HEK293 (cell line): ENCODE data around the gene PTPRN2.

ENCODE experiments used
- CTCF ChIA-PET: fragments of 350-600 bp; formaldehyde crosslinking; extraction: SDS; loops from one replicate; lab custom pipeline; 2021; ENCODE audit warnings: antibody characterized with exemption; lab: Yijun Ruan, JAX
- POLR2A ChIA-PET: fragments of 300-600 bp; formaldehyde crosslinking; extraction: SDS; loops from one replicate; lab custom pipeline; 2020; ENCODE audit warnings: antibody characterized with exemption, inconsistent platforms; lab: Yijun Ruan, JAX
- H3K27ac ChIP-seq: fragments of 200-500 bp; sonication (Bioruptor generic); 2 replicates; pipeline ENCODE4 v1.5.1; 2014; ENCODE audit warnings: low read depth, low read length, control low read depth, inconsistent platforms; ENCODE audit errors: extremely low read depth
- H3K36me3 ChIP-seq, 2 experiments: fragments of 200-500 bp in 1 of 2; sonication (Bioruptor generic) in 1 of 2; 1 replicate in 1 of 2; 2 replicates in 1 of 2; pipeline ENCODE4 v1.5.1; 2014 to 2017; ENCODE audit warnings: inconsistent platforms in 2 of 2, low read length in 2 of 2; ENCODE audit not compliant: control insufficient read depth in 2 of 2, insufficient read depth in 1 of 2
- H3K4me1 ChIP-seq: fragments of 200-500 bp; sonication (Bioruptor generic); 2 replicates; pipeline ENCODE4 v1.5.1; 2014; ENCODE audit warnings: mild to moderate bottlenecking, low read length, inconsistent platforms; ENCODE audit not compliant: control insufficient read depth, insufficient read depth
- H3K4me3 ChIP-seq: 2 replicates; pipeline ENCODE4 v1.5.1; 2011; ENCODE audit warnings: low read depth, mild to moderate bottlenecking, control low read depth, low read length, moderate library complexity
- H3K9me3 ChIP-seq: fragments of 200-500 bp; sonication (Bioruptor generic); 2 replicates; pipeline ENCODE4 v1.5.1; 2014; ENCODE audit warnings: low read depth, low read length, inconsistent platforms; ENCODE audit not compliant: control insufficient read depth, insufficient read depth
- GLI2 ChIP-seq: fragments of 450-650 bp; formaldehyde crosslinking; IDR thresholded peaks from 2 replicates; pipeline ENCODE4; 2017; ENCODE audit warnings: missing biosample characterization, missing genetic modification characterization, low read depth, borderline replicate concordance
- GLIS2 ChIP-seq: fragments of 450-650 bp; formaldehyde crosslinking; IDR thresholded peaks from 2 replicates; pipeline ENCODE4 v1.5.1; 2016; ENCODE audit warnings: missing biosample characterization, missing genetic modification characterization
- KLF8 ChIP-seq: fragments of 450-650 bp; formaldehyde crosslinking; IDR thresholded peaks from 2 replicates; pipeline ENCODE4 v1.5.1; 2016; ENCODE audit warnings: missing biosample characterization, missing genetic modification characterization
- OSR2 ChIP-seq: fragments of 450-650 bp; formaldehyde crosslinking; IDR thresholded peaks from 2 replicates; pipeline ENCODE4 v1.5.1; 2016; ENCODE audit warnings: missing biosample characterization, missing genetic modification characterization
- SCRT1 ChIP-seq: fragments of 450-650 bp; formaldehyde crosslinking; IDR thresholded peaks from 2 replicates; pipeline ENCODE4 v1.5.1; 2016; ENCODE audit warnings: missing biosample characterization, missing genetic modification characterization, borderline replicate concordance
- ZBTB17 ChIP-seq: fragments of 450-650 bp; formaldehyde crosslinking; IDR thresholded peaks from 2 replicates; pipeline ENCODE4 v1.5.1; 2016; ENCODE audit warnings: missing biosample characterization, missing genetic modification characterization
- ZNF114 ChIP-seq: fragments of 450-650 bp; formaldehyde crosslinking; IDR thresholded peaks from 2 replicates; pipeline ENCODE4 v1.5.0; 2017; ENCODE audit warnings: missing biosample characterization, missing genetic modification characterization
- ZNF302 ChIP-seq: fragments of 450-650 bp; formaldehyde crosslinking; IDR thresholded peaks from 2 replicates; pipeline ENCODE4 v1.5.1; 2016; ENCODE audit warnings: missing biosample characterization, missing genetic modification characterization, low read depth
- ZNF350 ChIP-seq: fragments of 450-650 bp; formaldehyde crosslinking; IDR thresholded peaks from 2 replicates; pipeline ENCODE4 v1.5.0; 2017; ENCODE audit warnings: missing biosample characterization, mild to moderate bottlenecking, missing genetic modification characterization
- ZNF600 ChIP-seq: fragments of 450-650 bp; formaldehyde crosslinking; IDR thresholded peaks from 2 replicates; pipeline ENCODE4 v1.5.1; 2016; ENCODE audit warnings: missing biosample characterization, missing genetic modification characterization
- ZNF624 ChIP-seq: fragments of 450-650 bp; formaldehyde crosslinking; IDR thresholded peaks from 2 replicates; pipeline ENCODE4 v1.5.1; 2017; ENCODE audit warnings: missing biosample characterization, missing genetic modification characterization
- ZNF629 ChIP-seq: fragments of 450-650 bp; formaldehyde crosslinking; IDR thresholded peaks from 2 replicates; pipeline ENCODE4 v1.5.1; 2017; ENCODE audit warnings: missing biosample characterization, missing genetic modification characterization
- ZNF654 ChIP-seq: fragments of 450-650 bp; formaldehyde crosslinking; IDR thresholded peaks from 2 replicates; pipeline ENCODE4 v1.5.1; 2016; ENCODE audit warnings: low read depth, missing biosample characterization, missing genetic modification characterization
- ZNF677 ChIP-seq: fragments of 450-650 bp; IDR thresholded peaks from 2 replicates; pipeline ENCODE4 v1.5.0; 2018; ENCODE audit warnings: missing biosample characterization, mild to moderate bottlenecking, missing genetic modification characterization, moderate library complexity
- ZNF701 ChIP-seq: fragments of 450-650 bp; formaldehyde crosslinking; IDR thresholded peaks from 2 replicates; pipeline ENCODE4 v1.5.1; 2016; ENCODE audit warnings: missing biosample characterization, missing genetic modification characterization
- TF ChIP-seq, protein P1 (sequence below): fragments of 450-650 bp; formaldehyde crosslinking; IDR thresholded peaks from 2 replicates; pipeline ENCODE4 v1.5.1; 2016; ENCODE audit warnings: missing biosample characterization, missing genetic modification characterization, borderline replicate concordance
- TF ChIP-seq, protein P2 (sequence below): fragments of 450-650 bp; formaldehyde crosslinking; IDR thresholded peaks from 2 replicates; pipeline ENCODE4 v1.5.1; 2016; ENCODE audit warnings: missing biosample characterization, missing genetic modification characterization, low read depth

The PTPRN2 gene

DNA sequence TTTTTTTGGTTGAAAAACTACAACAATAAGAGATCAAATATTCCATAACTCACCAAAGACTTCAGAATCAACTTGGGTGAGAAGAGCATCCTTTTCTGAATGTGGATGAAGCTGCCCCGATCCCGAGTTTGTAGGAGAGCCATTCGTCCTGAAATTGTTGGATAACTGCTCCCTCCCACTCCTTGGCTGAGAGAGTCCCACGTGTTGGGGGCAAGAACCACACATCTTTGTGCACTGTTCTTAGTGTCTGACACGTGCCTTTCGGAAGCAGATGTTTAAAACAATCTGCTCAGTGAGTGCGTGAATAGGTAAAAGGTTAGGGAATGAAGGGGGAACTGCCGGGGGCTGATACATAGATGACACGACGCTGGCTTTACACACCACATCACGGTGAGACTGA lies 575.7 kb downstream of the PTPRN2 start (continued):
- TF ChIP-seq, protein P1, sequence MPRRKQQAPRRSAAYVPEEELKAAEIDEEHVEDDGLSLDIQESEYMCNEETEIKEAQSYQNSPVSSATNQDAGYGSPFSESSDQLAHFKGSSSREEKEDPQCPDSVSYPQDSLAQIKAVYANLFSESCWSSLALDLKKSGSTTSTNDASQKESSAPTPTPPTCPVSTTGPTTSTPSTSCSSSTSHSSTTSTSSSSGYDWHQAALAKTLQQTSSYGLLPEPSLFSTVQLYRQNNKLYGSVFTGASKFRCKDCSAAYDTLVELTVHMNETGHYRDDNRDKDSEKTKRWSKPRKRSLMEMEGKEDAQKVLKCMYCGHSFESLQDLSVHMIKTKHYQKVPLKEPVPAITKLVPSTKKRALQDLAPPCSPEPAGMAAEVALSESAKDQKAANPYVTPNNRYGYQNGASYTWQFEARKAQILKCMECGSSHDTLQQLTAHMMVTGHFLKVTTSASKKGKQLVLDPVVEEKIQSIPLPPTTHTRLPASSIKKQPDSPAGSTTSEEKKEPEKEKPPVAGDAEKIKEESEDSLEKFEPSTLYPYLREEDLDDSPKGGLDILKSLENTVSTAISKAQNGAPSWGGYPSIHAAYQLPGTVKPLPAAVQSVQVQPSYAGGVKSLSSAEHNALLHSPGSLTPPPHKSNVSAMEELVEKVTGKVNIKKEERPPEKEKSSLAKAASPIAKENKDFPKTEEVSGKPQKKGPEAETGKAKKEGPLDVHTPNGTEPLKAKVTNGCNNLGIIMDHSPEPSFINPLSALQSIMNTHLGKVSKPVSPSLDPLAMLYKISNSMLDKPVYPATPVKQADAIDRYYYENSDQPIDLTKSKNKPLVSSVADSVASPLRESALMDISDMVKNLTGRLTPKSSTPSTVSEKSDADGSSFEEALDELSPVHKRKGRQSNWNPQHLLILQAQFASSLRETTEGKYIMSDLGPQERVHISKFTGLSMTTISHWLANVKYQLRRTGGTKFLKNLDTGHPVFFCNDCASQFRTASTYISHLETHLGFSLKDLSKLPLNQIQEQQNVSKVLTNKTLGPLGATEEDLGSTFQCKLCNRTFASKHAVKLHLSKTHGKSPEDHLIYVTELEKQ, result no peak
- TF ChIP-seq KLF8 (tag by site-specific recombination) (no peak), ZBTB17 (tag by site-specific recombination) (no peak)

DNA sequence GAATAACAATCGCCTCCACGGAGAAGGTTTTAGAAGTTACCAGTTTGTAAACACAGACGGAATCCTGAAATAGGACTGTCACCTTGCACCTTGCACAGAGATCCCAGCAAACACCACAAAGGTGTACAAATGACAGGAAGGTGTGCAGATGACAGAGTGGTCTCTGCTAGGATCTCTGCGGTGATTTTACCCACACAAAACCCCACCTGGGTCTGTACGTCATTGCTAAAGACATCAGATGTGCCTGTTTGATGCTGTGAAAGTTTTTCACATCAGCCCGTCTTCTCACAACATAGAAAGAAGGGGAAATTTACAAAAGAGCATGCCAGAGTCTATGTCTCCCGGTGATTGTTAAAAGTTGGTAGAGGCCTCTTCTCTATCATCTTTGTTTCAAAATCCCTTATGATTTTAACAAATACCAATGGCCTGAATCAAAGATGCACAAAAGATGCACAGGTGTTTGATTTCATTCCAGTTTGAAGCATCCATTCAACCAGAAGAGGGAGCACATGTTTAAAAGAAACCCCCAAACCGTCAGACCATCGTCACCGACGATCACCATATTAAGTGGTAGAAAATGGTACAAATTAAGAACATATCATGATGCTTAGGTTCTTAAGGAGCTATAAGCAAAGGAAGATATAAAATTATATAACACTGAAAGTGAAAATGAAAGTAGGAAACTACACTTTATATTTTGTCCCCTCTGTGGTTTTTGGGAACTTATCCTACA lies 576.5 kb downstream of the PTPRN2 start:
- Histone ChIP-seq H3K9me3 (no peaks in the 10 kb centered on the region), H3K27ac (no peak overlapping the region), H3K4me1 (no peaks in the 10 kb centered on the region), H3K4me3 (no peak overlapping the region), H3K36me3 (no peaks in the 10 kb centered on the region)
- ChIA-PET CTCF (no interaction called here), POLR2A (interaction anchor here (0.6 kb wide), 1 partner anchor 12 kb away, joined by 8 read pairs; no protein-coding TSS in a partner anchor)
- TF ChIP-seq ZNF350 (tag by site-specific recombination) (no peak), ZNF114 (tag by site-specific recombination) (no peak), ZNF302 (no peak), ZNF701 (no peak), ZNF600 (no peak), GLI2 (tag by site-specific recombination) (no peak), ZNF629 (tag by site-specific recombination) (no peak), SCRT1 (no peak), GLIS2 (tag by site-specific recombination) (no peak), ZNF677 (tag by site-specific recombination) (no peak), ZNF624 (tag by site-specific recombination) (no peak), OSR2 (no peak)
- TF ChIP-seq, protein P2, sequence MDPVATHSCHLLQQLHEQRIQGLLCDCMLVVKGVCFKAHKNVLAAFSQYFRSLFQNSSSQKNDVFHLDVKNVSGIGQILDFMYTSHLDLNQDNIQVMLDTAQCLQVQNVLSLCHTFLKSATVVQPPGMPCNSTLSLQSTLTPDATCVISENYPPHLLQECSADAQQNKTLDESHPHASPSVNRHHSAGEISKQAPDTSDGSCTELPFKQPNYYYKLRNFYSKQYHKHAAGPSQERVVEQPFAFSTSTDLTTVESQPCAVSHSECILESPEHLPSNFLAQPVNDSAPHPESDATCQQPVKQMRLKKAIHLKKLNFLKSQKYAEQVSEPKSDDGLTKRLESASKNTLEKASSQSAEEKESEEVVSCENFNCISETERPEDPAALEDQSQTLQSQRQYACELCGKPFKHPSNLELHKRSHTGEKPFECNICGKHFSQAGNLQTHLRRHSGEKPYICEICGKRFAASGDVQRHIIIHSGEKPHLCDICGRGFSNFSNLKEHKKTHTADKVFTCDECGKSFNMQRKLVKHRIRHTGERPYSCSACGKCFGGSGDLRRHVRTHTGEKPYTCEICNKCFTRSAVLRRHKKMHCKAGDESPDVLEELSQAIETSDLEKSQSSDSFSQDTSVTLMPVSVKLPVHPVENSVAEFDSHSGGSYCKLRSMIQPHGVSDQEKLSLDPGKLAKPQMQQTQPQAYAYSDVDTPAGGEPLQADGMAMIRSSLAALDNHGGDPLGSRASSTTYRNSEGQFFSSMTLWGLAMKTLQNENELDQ (tag by site-specific recombination), result no peak

DNA sequence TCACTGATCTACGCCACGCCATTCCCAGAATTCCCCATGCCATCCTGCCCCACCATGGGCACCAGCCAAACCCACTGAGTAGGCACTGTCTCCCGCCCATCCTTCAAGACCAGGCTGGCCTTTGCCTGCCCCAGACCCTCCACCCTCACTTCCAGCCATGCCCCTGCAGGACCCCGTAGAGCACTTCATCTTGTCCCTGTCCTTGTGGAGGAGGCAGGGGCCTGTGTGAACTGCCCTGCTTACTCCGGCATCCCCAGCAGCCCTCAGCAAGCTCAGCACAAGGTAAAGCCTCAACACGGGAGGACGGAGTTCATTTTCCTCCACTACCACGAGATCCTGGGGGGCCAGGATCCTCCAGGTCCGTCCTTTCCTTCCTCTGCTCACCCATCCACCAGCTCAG lies 577.7 kb downstream of the PTPRN2 start:
- Histone ChIP-seq H3K9me3 (no peaks in the 10 kb centered on the region), H3K4me3 (no peak overlapping the region), H3K27ac (no peak overlapping the region), H3K4me1 (no peaks in the 10 kb centered on the region), H3K36me3 (no peaks in the 10 kb centered on the region)
- ChIA-PET CTCF (no interaction called here), POLR2A (no interaction called here)
- no peak for TF ChIP-seq ZNF654 (tag by site-specific recombination)
